HG02981 (cell line): ENCODE results near the gene IGFL4.
"Not testable (repeated sequence)": the region's sequence is repeated elsewhere in the genome, so short reads cannot be mapped to it uniquely, and the experiment has no call there.

Experiments
- ATAC-seq: cut with Tn5 transposase; IDR thresholded peaks from one replicate; pipeline ENCODE4 v1.9.1; 2021; ENCODE audit warnings: mild to moderate bottlenecking, moderate library complexity; ENCODE audit not compliant: unreplicated experiment

Gene IGFL4

DNA sequence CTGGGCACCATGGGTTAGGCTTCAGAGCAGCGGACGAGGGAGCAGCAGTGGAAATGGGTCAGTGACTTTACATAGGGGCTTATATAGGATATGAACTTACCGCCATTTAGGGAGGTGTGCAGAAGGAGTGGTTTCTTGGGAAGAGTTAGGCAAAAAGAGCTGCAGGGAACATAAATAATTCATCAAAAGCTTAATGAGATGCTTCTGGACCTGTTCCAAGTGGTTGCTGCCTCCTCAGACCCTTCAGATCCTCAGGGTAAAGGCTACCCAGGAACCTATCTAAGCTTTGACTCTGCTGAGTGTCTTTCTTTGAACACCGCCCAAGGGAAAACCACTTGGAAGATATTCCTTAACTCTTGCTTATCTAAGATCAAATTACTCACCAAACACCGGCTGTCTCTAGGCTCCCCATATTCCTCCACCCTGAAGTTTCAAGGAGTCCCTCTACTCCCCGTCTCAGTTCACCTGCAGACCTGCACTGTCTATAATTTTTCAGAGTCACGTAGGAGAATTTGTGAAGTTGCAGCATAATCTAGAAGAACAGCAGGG, at the start of gene IGFL4:
Gene IGFL4 (minus strand): TSS at position 51 of the 549 bp plus-strand sequence. CDS start 40 bp downstream, at position 11.
- no peak for ATAC-seq

DNA sequence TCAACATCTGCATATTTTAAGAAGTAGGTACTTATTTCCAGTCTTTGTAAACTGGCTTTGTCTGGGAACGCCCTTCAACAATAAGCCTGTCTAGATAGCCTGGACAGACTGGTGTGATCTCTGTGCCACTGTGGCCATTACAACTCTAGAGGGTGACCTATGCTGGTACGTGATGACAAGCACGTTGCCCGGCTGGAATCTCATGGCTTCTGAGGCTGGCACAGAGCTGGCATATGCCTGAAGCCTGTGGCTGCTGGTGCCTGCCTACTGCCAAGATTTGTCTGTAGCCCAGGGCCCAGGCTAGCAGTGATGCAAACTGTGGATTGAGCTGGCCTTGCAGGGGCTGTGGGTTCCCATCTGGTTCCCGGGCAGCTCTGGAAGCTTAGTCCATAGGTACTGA, 49.6 kb upstream of the IGFL4 start:
- no peak for ATAC-seq

- no peak for ATAC-seq
Observed at GRCh38 chr19:46089432-46089831, 48.6 kb upstream of the IGFL4 start.

GRCh38 chr19:46088101-46088500, 47.3 kb upstream of the IGFL4 start:
- ATAC-seq, result no peak

- no peak for ATAC-seq
Observed at GRCh38 chr19:46085888-46086287, 45.1 kb upstream of the IGFL4 start.

- ATAC-seq, result no peak
Observed at GRCh38 chr19:46082728-46083050, 41.9 kb upstream of the IGFL4 start.

DNA sequence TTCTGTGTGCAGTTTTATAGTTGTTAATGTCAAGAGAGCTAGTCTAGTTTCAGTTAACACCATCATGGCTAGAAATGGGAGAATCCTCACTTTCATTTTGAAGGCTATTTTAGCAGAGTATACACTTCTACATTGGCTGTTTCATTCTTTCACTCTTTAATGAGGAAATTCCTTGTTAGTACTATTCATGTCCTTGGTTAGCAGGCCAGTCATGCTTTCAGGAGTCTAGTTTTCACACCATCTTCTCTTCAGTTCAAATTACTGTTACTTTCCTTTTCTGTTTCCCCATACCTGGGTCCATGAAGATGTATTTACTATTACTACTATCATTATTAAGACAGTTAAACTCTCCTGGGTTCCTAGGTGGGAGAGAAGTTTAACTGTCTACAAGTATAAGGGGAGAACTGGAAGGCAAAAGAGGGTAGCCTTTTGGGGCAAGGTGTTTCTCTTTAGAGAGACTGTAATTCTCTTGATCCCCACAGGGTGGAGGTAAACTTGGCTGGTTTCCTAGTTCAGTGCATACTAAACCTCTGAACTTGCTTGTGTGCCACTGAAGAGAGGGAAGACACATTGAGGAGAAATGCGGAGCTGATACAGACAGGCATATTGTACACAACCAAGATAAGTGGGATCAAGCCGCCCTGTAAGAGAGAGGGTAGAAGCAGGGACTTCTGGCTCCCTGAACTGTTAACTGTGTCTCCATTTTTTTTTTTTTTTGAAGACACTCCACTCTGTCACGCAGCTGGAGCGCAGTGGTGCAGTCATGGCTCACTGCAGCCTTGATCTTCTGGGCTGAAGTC, 41.3 kb upstream of the IGFL4 start:
- ATAC-seq, result no peak

- ATAC-seq, result no peak
Observed at GRCh38 chr19:46080561-46080960, 39.8 kb upstream of the IGFL4 start.

- no peak for ATAC-seq
Observed at GRCh38 chr19:46079576-46079975, 38.8 kb upstream of the IGFL4 start.

DNA sequence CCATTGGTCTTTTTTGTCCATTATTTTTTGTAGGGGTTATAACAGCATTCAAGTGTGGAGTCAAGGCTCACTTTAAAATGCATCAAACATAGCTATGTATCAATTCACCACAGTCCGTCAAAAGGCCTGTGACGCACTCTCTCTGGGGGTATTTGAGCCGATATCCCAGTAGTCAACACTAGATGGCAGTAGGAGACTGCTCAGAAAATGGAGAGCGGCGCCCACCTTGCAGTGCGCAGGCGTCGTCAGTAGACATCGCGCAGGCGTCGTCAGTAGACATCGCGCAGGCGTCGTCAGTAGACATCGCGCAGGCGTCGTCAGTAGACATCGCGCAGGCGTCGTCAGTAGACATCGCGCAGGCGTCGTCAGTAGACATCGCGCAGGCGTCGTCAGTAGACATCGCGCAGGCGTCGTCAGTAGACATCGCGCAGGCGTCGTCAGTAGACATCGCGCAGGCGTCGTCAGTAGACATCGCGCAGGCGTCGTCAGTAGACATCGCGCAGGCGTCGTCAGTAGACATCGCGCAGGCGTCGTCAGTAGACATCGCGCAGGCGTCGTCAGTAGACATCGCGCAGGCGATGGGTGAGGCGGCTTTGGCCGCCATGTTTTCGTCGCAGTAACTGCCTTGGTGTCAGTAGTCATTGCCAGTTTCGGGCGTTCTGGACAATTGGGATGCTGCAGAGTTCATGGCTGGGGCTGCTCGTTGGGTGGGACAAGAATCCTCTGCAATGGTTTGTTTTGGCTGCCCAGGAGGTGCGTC, 38.0 kb upstream of the IGFL4 start:
- ATAC-seq, result not testable (repeated sequence)

GRCh38 chr19:46077815-46078167, 37.0 kb upstream of the IGFL4 start:
- no peak for ATAC-seq

GRCh38 chr19:46076951-46077814, 36.4 kb upstream of the IGFL4 start:
- no peak for ATAC-seq

- no peak for ATAC-seq
Observed at GRCh38 chr19:46076031-46076880, 35.5 kb upstream of the IGFL4 start.

- no peak for ATAC-seq
Observed at GRCh38 chr19:46073268-46073922, 32.6 kb upstream of the IGFL4 start.

- ATAC-seq, result no peak
Observed at GRCh38 chr19:46069806-46070341, 29.1 kb upstream of the IGFL4 start.

DNA sequence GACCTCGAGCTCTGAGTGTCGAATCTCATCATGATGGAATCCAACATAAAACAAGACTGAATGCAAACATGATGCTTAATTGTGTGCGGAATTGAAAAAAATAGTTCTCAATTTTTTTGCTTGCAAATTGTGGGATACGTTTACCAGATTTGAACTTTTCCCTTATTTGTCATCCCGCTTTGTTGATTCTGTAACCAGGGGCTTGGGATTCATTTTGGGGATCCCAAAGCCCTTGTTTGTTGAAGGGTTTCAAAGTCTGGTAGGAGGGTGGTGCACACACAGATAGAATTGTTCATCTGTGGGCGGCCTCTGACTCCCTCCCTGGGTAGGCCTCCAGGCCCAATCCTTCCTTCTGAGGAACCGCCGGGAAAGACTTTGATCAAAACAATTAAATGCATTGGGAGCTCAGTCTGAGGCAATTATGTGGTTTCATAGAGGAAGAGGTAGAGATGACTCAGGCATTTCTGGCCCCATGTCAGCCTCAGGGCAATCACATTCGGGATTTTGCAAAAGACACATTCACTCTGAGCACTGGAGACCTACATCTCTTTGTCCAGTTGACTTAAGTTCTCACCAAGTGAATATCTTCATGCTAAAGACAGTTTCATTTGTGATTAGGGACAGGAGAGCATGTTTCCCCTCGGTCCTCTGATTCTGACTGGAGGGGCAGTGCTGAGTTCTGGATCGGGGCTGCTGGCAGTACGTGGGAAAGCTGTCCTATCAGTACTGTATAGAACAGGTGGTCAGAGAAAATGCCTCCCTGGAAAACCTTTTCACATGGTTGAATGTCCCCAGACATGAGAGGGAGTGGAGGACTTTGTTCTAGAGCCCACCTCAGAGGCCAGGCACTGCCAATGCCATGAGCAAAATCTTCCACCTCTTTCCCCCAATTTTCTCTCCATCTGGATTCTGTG, 27.8 kb upstream of the IGFL4 start:
- ATAC-seq, result no peak

GRCh38 chr19:46067691-46068090, 26.9 kb upstream of the IGFL4 start:
- ATAC-seq, result no peak

DNA sequence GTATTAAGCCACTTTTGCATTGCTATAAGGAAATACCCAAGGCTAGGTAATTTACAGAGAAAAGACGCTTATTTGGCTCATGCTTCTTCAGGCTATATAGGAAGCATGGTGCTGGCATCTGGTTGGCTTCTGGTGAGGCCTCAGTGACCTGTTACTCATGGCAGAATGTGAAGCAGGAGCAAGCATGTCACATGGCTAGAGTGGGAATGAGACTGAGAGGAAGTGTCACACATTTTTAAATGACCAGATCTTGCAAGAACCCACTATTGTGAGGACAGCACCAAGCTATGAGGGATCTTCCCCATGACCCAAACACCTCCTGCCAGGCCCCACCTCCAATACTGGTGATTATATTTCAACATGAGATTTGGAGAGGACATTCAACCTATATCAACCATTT, 25.7 kb upstream of the IGFL4 start:
- ATAC-seq, result no peak
